ENCODE data around the gene GAB1.

The GAB1 gene

GRCh38 chr4:143363332-143363731 is 26.7 kb downstream of the GAB1 start:
- Histone ChIP-seq H3K4me3 (no peak overlapping the region), H3K9ac (no peak overlapping the region), H3K4me1 (peaks cover 48% of the 10 kb centered on the region), H3K4me2 (no peak overlapping the region), H3K36me3 (peaks cover 24% of the 10 kb centered on the region; the same call in 1 of the 2 replicates), H3K27ac (no peak overlapping the region), H4K20me1 (no peaks in the 10 kb centered on the region), H3K27me3 (no peaks in the 10 kb centered on the region), H3K9me3 (0 out of 2 replicates have a peak, but pooled peaks cover 7% of the 10 kb centered on the region)
- TF ChIP-seq Cebpa-rat (IDR thresholded peaks at IDR 0.05) = no peak

- H4K20me1 ChIP-seq = no peaks in the 10 kb centered on the region
- no peak overlapping the region for H3K27ac ChIP-seq
- H3K4me2 ChIP-seq = no peak overlapping the region
- TF ChIP-seq Cebpa-rat (IDR thresholded peaks at IDR 0.05) = no peak
- H3K4me3 ChIP-seq = no peak overlapping the region
- H3K27me3 ChIP-seq = no peaks in the 10 kb centered on the region
- peaks cover 40% of the 10 kb centered on the region for H3K4me1 ChIP-seq
- H3K9ac ChIP-seq = no peak overlapping the region
- peaks cover 13% of the 10 kb centered on the region; the same call in 1 of the 2 replicates for H3K9me3 ChIP-seq
- peaks cover 30% of the 10 kb centered on the region for H3K36me3 ChIP-seq
Measured at GRCh38 chr4:143364063-143364462, 27.4 kb downstream of the GAB1 start.

DNA sequence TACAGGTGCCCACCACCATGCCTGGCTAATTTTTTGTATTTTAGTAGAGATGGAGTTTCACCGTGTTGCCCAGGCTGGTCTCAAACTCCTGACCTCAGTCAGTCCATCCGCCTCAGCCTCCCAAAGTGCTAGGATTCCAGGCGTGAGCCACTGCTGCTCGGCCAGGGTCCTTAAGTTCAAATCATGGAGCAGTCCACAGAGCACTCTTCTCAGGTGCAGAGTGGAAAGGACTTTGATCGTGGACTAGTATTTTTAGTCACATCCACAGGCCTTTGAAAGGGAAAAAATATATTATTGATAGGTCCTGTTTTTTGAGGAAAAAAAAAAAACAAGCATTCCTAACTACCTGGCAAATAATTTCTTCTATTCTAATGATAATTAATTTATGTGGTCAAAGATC is 31.2 kb downstream of the GAB1 start:
- Histone ChIP-seq H3K9me3 (peaks cover 30% of the 10 kb centered on the region), H4K20me1 (no peaks in the 10 kb centered on the region), H3K4me2 (no peak overlapping the region), H3K27ac (no peak overlapping the region), H3K4me3 (no peak overlapping the region), H3K27me3 (no peaks in the 10 kb centered on the region), H3K36me3 (peaks cover 32% of the 10 kb centered on the region), H3K4me1 (peaks cover 16% of the 10 kb centered on the region), H3K9ac (no peak overlapping the region)
- no peak for TF ChIP-seq Cebpa-rat (IDR thresholded peaks at IDR 0.05)

GRCh38 chr4:143369552-143369951 is 32.9 kb downstream of the GAB1 start:
- H4K20me1 ChIP-seq = no peaks in the 10 kb centered on the region
- no peak overlapping the region for H3K4me3 ChIP-seq
- H3K36me3 ChIP-seq = peaks cover 19% of the 10 kb centered on the region
- H3K27me3 ChIP-seq = no peaks in the 10 kb centered on the region
- H3K9ac ChIP-seq = no peak overlapping the region
- no peak for TF ChIP-seq Cebpa-rat (IDR thresholded peaks at IDR 0.05)
- no peak overlapping the region for H3K4me2 ChIP-seq
- no peak overlapping the region for H3K27ac ChIP-seq
- peaks cover 23% of the 10 kb centered on the region for H3K9me3 ChIP-seq
- peaks cover 28% of the 10 kb centered on the region for H3K4me1 ChIP-seq

- no peak overlapping the region for H3K9ac ChIP-seq
- H3K36me3 ChIP-seq = peaks cover 18% of the 10 kb centered on the region
- no peak overlapping the region for H3K4me3 ChIP-seq
- no peak for TF ChIP-seq Cebpa-rat (IDR thresholded peaks at IDR 0.05)
- peaks cover 23% of the 10 kb centered on the region for H3K9me3 ChIP-seq
- no peaks in the 10 kb centered on the region for H3K27me3 ChIP-seq
- H4K20me1 ChIP-seq = no peaks in the 10 kb centered on the region
- peaks cover 56% of the 10 kb centered on the region for H3K4me1 ChIP-seq
- peak overlapping the region; percentile 65 for H3K4me2 ChIP-seq
- H3K27ac ChIP-seq = 0 out of 2 replicates have a peak overlapping the region, but pooled peaks have one; percentile 38
Measured at GRCh38 chr4:143372093-143372915, 35.6 kb downstream of the GAB1 start.

DNA sequence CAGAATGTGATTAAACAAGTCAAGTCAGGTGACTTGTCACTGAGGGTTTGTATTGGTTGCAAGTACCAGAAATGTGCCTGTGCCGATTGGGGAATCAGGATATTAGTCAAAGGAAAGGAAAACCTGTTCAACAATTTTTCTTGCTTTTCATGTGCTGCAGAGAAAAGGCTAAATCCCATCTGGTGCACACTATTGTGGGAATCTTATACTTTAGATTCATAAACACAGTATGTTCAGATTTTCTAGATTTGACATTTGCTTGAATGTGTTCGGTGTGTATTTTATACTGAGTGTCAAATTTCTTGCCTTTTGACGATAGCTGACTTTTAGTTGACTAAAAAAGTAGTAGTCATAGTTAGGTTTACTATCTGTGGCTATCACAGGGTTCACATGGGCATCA is 37.6 kb downstream of the GAB1 start:
- no peak overlapping the region for H3K4me3 ChIP-seq
- no peak overlapping the region for H3K9ac ChIP-seq
- H3K9me3 ChIP-seq = peaks cover 16% of the 10 kb centered on the region
- H3K36me3 ChIP-seq = peaks cover 10% of the 10 kb centered on the region
- 0 out of 2 replicates have a peak overlapping the region, but pooled peaks have one; percentile 51 for H3K27ac ChIP-seq
- H4K20me1 ChIP-seq = no peaks in the 10 kb centered on the region
- no peaks in the 10 kb centered on the region for H3K27me3 ChIP-seq
- peak overlapping the region; percentile 70; the same call in 1 of the 2 replicates for H3K4me2 ChIP-seq
- peaks cover 75% of the 10 kb centered on the region for H3K4me1 ChIP-seq
- TF ChIP-seq Cebpa-rat (IDR thresholded peaks at IDR 0.05) = no peak

DNA sequence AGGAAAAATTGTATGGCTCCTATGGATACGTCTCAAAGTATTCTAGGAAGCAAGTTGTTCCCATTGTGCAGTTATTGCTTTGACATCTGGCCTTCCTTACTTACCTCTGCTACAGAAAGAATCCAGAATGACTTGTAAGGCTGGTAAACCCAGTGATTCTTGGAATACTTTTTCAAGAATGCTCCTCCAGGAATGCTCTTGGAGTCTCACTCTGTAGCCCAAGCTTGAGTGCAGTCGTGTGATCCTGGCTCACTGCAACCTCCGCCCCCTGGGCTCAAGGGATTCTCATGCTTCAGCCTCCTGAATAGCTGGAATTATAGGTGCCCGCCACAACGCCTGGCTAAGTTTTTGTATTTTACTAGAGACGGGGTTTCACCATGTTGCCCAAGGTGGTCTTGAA is 38.1 kb downstream of the GAB1 start:
- Histone ChIP-seq H3K9ac (no peak overlapping the region), H3K9me3 (peaks cover 11% of the 10 kb centered on the region), H4K20me1 (no peaks in the 10 kb centered on the region), H3K4me1 (peaks cover 81% of the 10 kb centered on the region), H3K27me3 (no peaks in the 10 kb centered on the region), H3K4me2 (peak overlapping the region; percentile 70), H3K27ac (peak overlapping the region; percentile 51), H3K4me3 (no peak overlapping the region), H3K36me3 (peaks cover 11% of the 10 kb centered on the region)
- no peak for TF ChIP-seq Cebpa-rat (IDR thresholded peaks at IDR 0.05)

- TF ChIP-seq Cebpa-rat (IDR thresholded peaks at IDR 0.05) = no peak
- peak overlapping the region; percentile 70 for H3K4me2 ChIP-seq
- H3K36me3 ChIP-seq = peaks cover 5% of the 10 kb centered on the region; the same call in 1 of the 2 replicates
- peak overlapping the region; percentile 51 for H3K27ac ChIP-seq
- H3K27me3 ChIP-seq = no peaks in the 10 kb centered on the region
- H3K9me3 ChIP-seq = peaks cover 3% of the 10 kb centered on the region; the same call in 1 of the 2 replicates
- H3K4me1 ChIP-seq = peaks cover 84% of the 10 kb centered on the region
- H3K9ac ChIP-seq = 0 out of 2 replicates have a peak overlapping the region, but pooled peaks have one; percentile 18
- no peak overlapping the region for H3K4me3 ChIP-seq
- H4K20me1 ChIP-seq = no peaks in the 10 kb centered on the region
Measured at GRCh38 chr4:143375326-143376073, 38.8 kb downstream of the GAB1 start.

- no peaks in the 10 kb centered on the region for H3K9me3 ChIP-seq
- no peaks in the 10 kb centered on the region for H4K20me1 ChIP-seq
- H3K9ac ChIP-seq = peak overlapping the region; percentile 65
- H3K36me3 ChIP-seq = peaks cover 5% of the 10 kb centered on the region; the same call in 1 of the 2 replicates
- H3K27me3 ChIP-seq = no peaks in the 10 kb centered on the region
- TF ChIP-seq Cebpa-rat (IDR thresholded peaks at IDR 0.05) = no peak
- H3K4me3 ChIP-seq = 0 out of 2 replicates have a peak overlapping the region, but pooled peaks have one; percentile 19
- H3K4me1 ChIP-seq = peaks cover 94% of the 10 kb centered on the region
- H3K27ac ChIP-seq = peak overlapping the region; percentile 79
- peak overlapping the region; percentile 70 for H3K4me2 ChIP-seq
Measured at GRCh38 chr4:143377611-143378099, 41.0 kb downstream of the GAB1 start.

Data from BLaER1 (cell line).